CMK (cell line): Measurements from ENCODE around the gene THUMPD3.

Source experiments
- DNase-seq: peaks from one replicate; pipeline ENCODE4 v3.0.0-alpha.2; 2010; ENCODE audit warnings: low read depth

THUMPD3 gene

GRCh38 chr3:9362731-9363530 lies at the start of gene THUMPD3:
Gene THUMPD3 (plus strand): TSS chr3:9363054. CDS start chr3:9365069, 2,015 bp downstream.
- peak; percentile 88 for DNase-seq

GRCh38 chr3:9314796-9315195 lies 48.1 kb upstream of the THUMPD3 start:
- DNase-seq, result no peak

GRCh38 chr3:9316881-9317361 lies 45.9 kb upstream of the THUMPD3 start:
- no peak for DNase-seq

- no peak for DNase-seq
Observed at GRCh38 chr3:9322780-9323179, 40.1 kb upstream of the THUMPD3 start.

- no peak for DNase-seq
Observed at GRCh38 chr3:9324944-9325343, 37.9 kb upstream of the THUMPD3 start.

- DNase-seq, result no peak
Observed at GRCh38 chr3:9327578-9327977, 35.3 kb upstream of the THUMPD3 start.

GRCh38 chr3:9330166-9330703 lies 32.6 kb upstream of the THUMPD3 start:
- DNase-seq, result no peak

GRCh38 chr3:9331171-9331570 lies 31.7 kb upstream of the THUMPD3 start:
- no peak for DNase-seq

- DNase-seq, result no peak
Observed at GRCh38 chr3:9332250-9333030, 30.4 kb upstream of the THUMPD3 start.

- no peak for DNase-seq
Observed at GRCh38 chr3:9339761-9340471, 22.9 kb upstream of the THUMPD3 start.

GRCh38 chr3:9340472-9340902 lies 22.4 kb upstream of the THUMPD3 start:
- DNase-seq, result no peak

- DNase-seq, result no peak
Observed at GRCh38 chr3:9342696-9343095, 20.2 kb upstream of the THUMPD3 start.

GRCh38 chr3:9343115-9343514 lies 19.7 kb upstream of the THUMPD3 start:
- no peak for DNase-seq

- no peak for DNase-seq
Observed at GRCh38 chr3:9345041-9345440, 17.8 kb upstream of the THUMPD3 start.

- DNase-seq, result no peak
Observed at GRCh38 chr3:9346141-9346540, 16.7 kb upstream of the THUMPD3 start.

- no peak for DNase-seq
Observed at GRCh38 chr3:9347081-9347480, 15.8 kb upstream of the THUMPD3 start.

GRCh38 chr3:9347887-9348286 lies 15.0 kb upstream of the THUMPD3 start:
- no peak for DNase-seq

GRCh38 chr3:9349321-9350117 lies 13.3 kb upstream of the THUMPD3 start:
- DNase-seq, result no peak

GRCh38 chr3:9351709-9352126 lies 11.1 kb upstream of the THUMPD3 start:
- no peak for DNase-seq

- no peak for DNase-seq
Observed at GRCh38 chr3:9352917-9353752, 9.7 kb upstream of the THUMPD3 start.
